ENCODE measurements around the gene SLC37A3. TPM values are rescaled to one million over a fixed set of nuclear protein-coding genes. Genes with fewer than 3 reads are reported as not detected.
"Not testable (repeated sequence)": the region's sequence is repeated elsewhere in the genome, so short reads cannot be mapped to it uniquely, and the experiment has no call there.

SLC37A3 gene
- 10 to 100 TPM; 14.7 to 21.3 (median 20.2) TPM for polyA plus RNA-seq

DNA sequence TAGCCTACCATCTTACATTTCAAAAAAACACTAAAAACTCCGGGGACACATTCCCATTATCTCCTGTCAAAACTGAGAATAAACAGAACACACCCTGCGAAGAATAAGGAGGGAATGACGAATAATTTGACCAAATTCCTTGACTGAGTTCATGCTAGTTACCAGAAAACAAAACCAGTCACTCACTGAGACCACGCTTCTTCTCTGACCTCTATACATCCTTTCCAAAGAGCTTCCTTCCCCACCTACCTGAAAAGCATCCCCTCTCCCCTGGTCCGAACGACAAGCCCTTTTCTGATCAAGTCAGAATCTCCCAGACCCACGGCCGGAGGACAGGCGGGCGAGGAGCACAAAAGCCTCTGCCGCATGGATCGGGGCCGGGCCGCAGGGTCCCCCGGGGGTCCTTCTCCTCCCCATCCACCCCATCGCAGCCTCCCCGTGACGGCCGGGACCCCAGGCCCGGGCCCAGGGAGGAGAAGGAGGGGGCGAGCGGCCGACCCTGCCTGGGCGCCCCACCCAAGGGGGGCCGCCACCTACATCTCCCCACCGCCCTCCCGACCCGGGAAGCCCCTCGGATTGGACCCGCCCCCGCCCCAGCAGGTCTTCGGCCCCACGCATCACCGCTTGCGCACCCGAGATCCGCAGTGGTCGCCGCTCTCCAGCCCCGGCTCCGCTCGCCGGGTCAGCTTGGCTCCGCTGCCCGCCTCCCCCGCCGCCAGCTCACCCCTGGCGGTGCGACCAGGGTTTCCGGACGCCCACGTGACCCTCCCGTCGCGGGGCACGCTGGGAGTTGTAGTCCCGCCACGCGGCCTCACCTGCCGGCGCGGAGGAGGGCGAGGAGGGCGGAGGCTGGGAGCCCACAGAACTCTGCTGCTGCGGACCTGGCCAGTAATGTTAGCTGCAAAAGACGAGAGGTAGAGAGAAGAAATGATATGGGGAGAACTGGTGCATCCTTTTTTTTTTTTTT, at the start of gene SLC37A3:
SLC37A3 (minus strand) TSS at position 747 of the 967 bp plus-strand sequence. CDS start 16,004 bp downstream, outside the sequence.
- WGBS, 3 donors: 0 to 1% (median 1%) methylated on average over 59 to 66 of the region's 66 CpGs
- peak within 1 kb of the TSS; percentile 79 for H3K27ac ChIP-seq (ENCODE audit: low read depth, low read length)

DNA sequence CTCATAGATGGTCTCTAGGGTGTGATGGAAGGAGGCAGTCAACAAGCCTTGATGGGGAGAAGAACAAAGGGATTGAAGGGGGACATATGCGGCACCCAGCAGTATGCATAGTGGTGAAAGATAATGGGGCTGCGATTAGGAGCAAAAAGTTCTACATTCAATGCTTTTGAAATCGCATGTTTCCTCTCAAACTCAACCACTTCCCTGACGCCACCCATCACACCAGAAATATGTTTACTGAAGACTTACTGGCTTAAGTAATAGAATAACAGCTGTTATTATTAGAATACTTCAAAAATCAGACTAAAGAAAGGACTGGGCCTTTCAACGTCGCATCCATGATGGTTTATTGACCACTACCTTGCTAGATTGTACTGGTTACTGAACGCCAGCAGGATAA, 49.5 kb upstream of the SLC37A3 start:
- no peak overlapping the region for H3K27ac ChIP-seq (ENCODE audit: low read depth, low read length)
- 72 to 84% (median 73%) methylated on average over 7 of the region's 7 CpGs for WGBS, 3 donors

DNA sequence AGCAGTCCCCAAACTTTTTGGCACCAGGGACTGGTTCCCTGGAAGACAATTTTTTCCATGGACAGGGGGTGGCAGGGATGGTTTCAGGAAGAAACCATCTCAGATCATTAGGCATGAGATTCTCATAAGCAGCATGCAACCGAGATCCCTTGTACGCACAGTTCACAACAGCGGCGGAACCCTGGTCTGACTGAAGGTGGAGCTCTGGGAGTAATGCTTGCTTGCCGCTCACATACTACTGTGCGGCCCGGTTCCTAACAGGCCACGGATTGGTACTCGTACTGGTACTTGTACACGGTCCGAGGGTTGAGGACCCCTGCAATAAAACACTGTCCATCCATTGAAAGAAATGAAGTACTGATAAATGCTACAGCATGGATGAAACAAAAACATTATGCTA, 48.1 kb upstream of the SLC37A3 start:
- H3K27ac ChIP-seq (ENCODE audit: low read depth, low read length): no peak overlapping the region
- 86 to 98% (median 96%) methylated on average over 11 of the region's 11 CpGs for WGBS, 3 donors

GRCh38 chr7:140441519-140441918, 43.2 kb upstream of the SLC37A3 start:
- H3K27ac ChIP-seq (ENCODE audit: low read depth, low read length): no peak overlapping the region
- WGBS, 3 donors: 85 to 92% (median 87%) methylated on average over 2 of the region's 2 CpGs

GRCh38 chr7:140440593-140440992, 42.3 kb upstream of the SLC37A3 start:
- WGBS, 3 donors: 93 to 97% (median 95%) methylated on average over 3 of the region's 3 CpGs

GRCh38 chr7:140439359-140439758, 41.0 kb upstream of the SLC37A3 start:
- no peak overlapping the region for H3K27ac ChIP-seq (ENCODE audit: low read depth, low read length)
- WGBS, 3 donors: 75 to 87% (median 86%) methylated on average over 3 of the region's 3 CpGs

More at GRCh38 chr7:140440593-140440992, 42.3 kb upstream of the SLC37A3 start:
- no peak overlapping the region for H3K27ac ChIP-seq (ENCODE audit: low read depth, low read length)

DNA sequence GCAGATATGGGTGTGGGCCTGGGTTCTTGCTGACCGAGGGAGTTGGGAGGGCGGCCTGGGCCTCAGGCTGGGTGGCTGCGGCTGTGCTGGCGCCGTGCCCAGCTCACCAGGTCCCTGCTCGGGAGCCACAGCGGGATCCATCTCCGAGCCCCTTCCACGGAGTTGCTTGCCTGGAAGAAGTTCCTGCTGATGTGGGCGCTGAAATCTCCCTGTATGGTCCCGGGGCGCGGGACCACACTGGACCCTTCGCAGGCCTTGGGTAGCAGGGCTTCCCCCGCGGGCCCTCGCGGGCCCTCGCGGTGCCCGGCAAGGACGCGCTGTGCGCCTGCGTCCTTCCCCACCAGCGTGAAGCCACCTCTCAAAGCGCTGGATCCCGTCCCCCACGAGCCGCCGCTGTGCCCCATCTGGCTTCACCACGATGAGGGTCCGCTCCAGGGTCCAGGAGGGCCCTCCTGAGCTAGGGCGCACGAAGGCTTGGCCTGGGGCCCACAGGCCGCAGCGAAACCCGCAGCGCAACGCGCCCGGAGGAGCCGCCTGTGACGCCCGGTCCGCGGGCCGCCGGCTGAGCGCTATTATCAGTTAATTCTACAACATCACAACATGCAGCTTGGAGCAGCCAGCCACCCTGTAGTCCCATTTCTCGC, 37.0 kb upstream of the SLC37A3 start:
- no peak overlapping the region for H3K27ac ChIP-seq (ENCODE audit: low read depth, low read length)

GRCh38 chr7:140433396-140433795, 35.1 kb upstream of the SLC37A3 start:
- H3K27ac ChIP-seq (ENCODE audit: low read depth, low read length): no peak overlapping the region
- 78 to 87% (median 86%) methylated on average over 3 of the region's 3 CpGs for WGBS, 3 donors

More for the DNA sequence above, 37.0 kb upstream of the SLC37A3 start:
- WGBS, 3 donors: 28 to 54% (median 42%) methylated on average over 48 to 51 of the region's 51 CpGs

DNA sequence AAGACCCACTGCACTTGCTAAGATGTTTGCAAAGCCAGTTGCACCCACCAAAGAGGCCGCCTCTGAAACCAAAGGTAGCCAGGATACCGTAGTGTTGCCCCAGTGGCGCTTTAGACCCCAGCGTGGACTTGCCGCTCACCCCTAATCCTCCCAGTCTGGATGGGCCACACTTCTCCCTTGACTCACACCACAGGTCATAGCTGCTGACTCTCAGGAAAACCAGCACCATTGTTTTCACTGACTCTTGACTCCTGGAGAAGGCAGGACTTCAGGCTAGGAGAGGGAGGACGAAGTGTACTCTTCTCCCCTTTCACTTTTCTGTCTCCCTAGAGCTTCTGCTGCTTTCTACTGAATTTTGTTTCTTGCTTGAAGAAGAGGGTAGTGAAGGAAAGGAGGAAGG, 27.8 kb upstream of the SLC37A3 start:
- WGBS, 3 donors: 89 to 98% (median 92%) methylated on average over 6 of the region's 6 CpGs
- H3K27ac ChIP-seq (ENCODE audit: low read depth, low read length): no peak overlapping the region

GRCh38 chr7:140425718-140426117, 27.4 kb upstream of the SLC37A3 start:
- 52 to 86% (median 71%) methylated on average over 12 of the region's 12 CpGs for WGBS, 3 donors
- no peak overlapping the region for H3K27ac ChIP-seq (ENCODE audit: low read depth, low read length)

DNA sequence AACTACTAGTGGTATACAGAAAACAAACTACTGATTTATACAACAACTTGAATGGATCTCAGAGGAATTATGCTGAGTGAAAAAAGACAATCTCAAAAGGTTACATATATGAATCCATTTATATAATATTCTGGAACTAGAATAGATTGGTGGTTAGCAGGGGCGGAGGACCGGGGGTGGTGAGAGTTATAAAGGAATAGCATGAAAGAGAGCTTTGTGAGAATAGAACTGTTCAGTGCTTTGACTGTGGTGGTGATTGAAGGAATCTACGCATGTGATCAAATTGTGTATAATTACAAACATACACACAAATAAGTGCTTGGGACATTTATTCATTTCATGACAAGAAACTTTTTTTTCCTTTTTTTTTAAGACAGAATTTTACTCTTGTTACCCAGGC, 25.2 kb upstream of the SLC37A3 start:
- WGBS, 3 donors: 94 to 96% (median 94%) methylated on average over 3 of the region's 3 CpGs

DNA sequence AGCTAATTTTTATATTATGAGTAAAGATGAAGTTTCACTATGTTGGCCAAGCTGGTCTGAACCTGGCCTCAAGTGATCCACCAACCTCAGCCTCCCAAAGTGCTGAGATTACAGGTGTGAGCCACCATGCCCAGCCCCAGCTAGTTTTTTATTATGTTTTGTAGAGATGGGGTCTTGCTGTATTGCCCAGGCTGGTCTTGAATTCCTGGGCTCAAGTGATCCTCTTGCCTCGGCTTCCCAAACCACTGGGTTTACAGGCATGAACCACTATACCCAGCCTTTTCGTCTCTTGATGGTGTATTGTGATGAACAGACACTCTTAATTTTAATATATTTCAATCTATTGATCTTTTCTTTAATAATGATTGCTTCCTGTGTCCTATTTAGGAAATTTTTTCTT, 23.2 kb upstream of the SLC37A3 start:
- WGBS, 3 donors: 97 to 100% (median 99%) methylated on average over 2 of the region's 2 CpGs
- no peak overlapping the region for H3K27ac ChIP-seq (ENCODE audit: low read depth, low read length)

More for the DNA sequence above, 25.2 kb upstream of the SLC37A3 start:
- no peak overlapping the region for H3K27ac ChIP-seq (ENCODE audit: low read depth, low read length)

DNA sequence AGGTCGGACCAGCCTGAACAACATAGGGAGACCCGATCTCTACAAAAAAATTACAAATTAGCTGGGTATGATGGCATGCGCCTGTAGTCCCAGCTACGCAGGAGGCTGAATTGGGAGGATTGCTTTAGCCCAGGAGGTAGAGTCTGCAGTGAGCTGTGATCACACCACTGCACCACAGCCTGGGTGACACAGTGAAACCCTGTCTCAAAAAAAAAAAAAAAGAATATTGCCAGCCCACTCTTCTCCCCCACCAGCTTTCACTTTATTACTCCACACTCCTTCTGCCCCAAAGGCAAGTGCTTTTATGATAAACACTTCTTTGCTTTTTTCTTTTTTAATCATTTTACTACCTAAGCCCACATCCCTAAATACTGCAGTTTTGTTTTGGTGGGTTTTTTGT, 20.3 kb upstream of the SLC37A3 start:
- no peak overlapping the region for H3K27ac ChIP-seq (ENCODE audit: low read depth, low read length)
- WGBS, 3 donors: 70 to 94% (median 93%) methylated on average over 4 of the region's 4 CpGs

DNA sequence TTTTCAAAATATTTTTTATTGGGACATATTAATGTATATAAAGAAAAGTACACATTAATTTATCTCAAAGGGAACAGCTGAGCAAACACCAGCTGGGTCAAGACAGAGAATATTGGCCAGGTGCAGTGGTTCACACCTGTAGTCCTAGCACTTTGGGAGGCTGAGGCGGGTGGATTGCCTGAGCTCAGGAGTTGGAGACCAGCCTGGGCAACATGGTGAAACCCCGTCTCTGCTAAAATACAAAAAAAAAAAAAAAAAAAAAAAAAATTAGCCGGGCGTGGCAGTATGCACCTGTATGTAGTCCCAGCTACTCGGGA, 19.8 kb upstream of the SLC37A3 start:
- 48 to 92% (median 91%) methylated on average over 2 to 5 of the region's 5 CpGs for WGBS, 3 donors
- H3K27ac ChIP-seq (ENCODE audit: low read depth, low read length): not testable (repeated sequence)

DNA sequence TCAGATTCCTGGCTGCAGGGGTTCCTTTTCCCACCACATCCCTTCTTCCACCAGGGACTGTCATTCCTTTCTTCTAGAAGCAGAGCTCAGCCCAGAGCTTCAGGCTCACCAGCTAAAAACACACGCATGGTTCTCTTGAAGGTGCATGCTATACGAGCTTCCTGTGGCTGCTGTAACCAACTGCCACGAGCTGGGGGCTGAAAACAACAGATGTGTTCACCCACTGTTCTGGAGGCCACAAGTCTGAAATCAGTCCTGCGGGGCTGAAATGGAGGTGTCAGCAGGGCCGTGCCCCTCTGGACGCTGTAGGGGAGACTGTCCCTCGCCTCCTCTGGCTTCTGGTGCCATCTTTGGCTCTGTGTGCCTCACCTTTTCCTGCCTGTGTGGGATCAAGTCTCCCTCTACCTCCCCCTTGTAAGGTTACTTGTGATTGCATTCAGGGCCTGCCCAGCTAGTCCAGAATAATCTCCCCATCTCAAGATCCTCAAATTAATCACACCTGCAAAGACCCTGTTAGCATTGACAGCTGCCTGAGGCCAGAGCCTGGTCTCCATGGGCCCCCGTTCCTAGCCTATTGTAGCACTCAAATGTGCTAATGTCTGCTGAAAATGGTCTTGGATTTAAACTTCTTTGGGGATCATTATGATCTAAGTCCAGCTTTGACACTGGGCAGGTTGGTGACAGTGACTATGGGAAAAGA, 19.3 kb upstream of the SLC37A3 start:
- H3K27ac ChIP-seq (ENCODE audit: low read depth, low read length): no peak overlapping the region
- 36 to 78% (median 67%) methylated on average over 8 of the region's 8 CpGs for WGBS, 3 donors

GRCh38 chr7:140416560-140416959, 18.2 kb upstream of the SLC37A3 start:
- 77 to 85% (median 79%) methylated on average over 8 of the region's 8 CpGs for WGBS, 3 donors
- no peak overlapping the region for H3K27ac ChIP-seq (ENCODE audit: low read depth, low read length)

- 91 to 97% (median 95%) methylated on average over 9 of the region's 9 CpGs for WGBS, 3 donors
These were observed 17.5 kb upstream of the SLC37A3 start for GRCh38 chr7:140415816-140416215.

GRCh38 chr7:140415361-140415760, 17.0 kb upstream of the SLC37A3 start:
- 78 to 89% (median 88%) methylated on average over 3 of the region's 3 CpGs for WGBS, 3 donors
- no peak overlapping the region for H3K27ac ChIP-seq (ENCODE audit: low read depth, low read length)

More at GRCh38 chr7:140415816-140416215, 17.5 kb upstream of the SLC37A3 start:
- H3K27ac ChIP-seq (ENCODE audit: low read depth, low read length): not testable (repeated sequence)

- 32 to 69% (median 68%) methylated on average over 3 of the region's 3 CpGs for WGBS, 3 donors
These were observed 6.3 kb upstream of the SLC37A3 start for GRCh38 chr7:140404565-140405065.

More at GRCh38 chr7:140404565-140405065, 6.3 kb upstream of the SLC37A3 start:
- no peak overlapping the region for H3K27ac ChIP-seq (ENCODE audit: low read depth, low read length)

Measured in adipose tissue (tissue), 3 donors.